MM.1S (cell line): Measurements from ENCODE around the gene SGMS1.

ENCODE experiments used
- CTCF ChIP-seq: fragments of 300-600 bp; sonication (generic); IDR thresholded peaks from 2 replicates; pipeline ENCODE4 v1.5.1; 2016; ENCODE audit warnings: antibody characterized with exemption, low read length, mixed read lengths
- EZH2 ChIP-seq: fragments of 300-600 bp; sonication (generic); optimal IDR thresholded peaks from 2 replicates; pipeline ENCODE3; 2017; ENCODE audit warnings: low read depth, mild to moderate bottlenecking, antibody characterized with exemption, low read length, mixed read lengths
- EZH2phosphoT487 ChIP-seq: fragments of 300-600 bp; sonication (generic); IDR thresholded peaks from 2 replicates; pipeline ENCODE4 v1.6.1; 2018; ENCODE audit warnings: antibody characterized with exemption, low read length

GRCh38 chr10:50576245-50576815, 47.4 kb downstream of the SGMS1 start:
- TF ChIP-seq CTCF = no peak
- no peak for TF ChIP-seq EZH2
- no peak for TF ChIP-seq EZH2phosphoT487
